ENCODE results near the gene SLC35A1. TPM values are rescaled to one million over a fixed set of nuclear protein-coding genes. Genes with fewer than 3 reads are reported as not detected.

Gene SLC35A1
- total and polyA plus RNA-seq, 2 of the 4 experiments (the other 2 are of a cell fraction): 9.7 to 12.4 TPM

- H4K20me1 ChIP-seq (ENCODE audit: insufficient read depth, low read length): no peaks in the 10 kb centered on the region; the same call in 1 of the 2 replicates
- no peaks in the 10 kb centered on the region; a peak in 1 of 4 replicates for H3K79me1 ChIP-seq (ENCODE audit: low read depth in 1 of 2, low read length in 2 of 2)
- no peak for TF ChIP-seq RAD21 (IDR thresholded peaks at IDR 0.05; ENCODE audit: low read length)
- TF ChIP-seq NFE2L2 (IDR thresholded peaks at IDR 0.05; ENCODE audit: low read depth, low read length): no peak
- no peak for TF ChIP-seq MAFK (IDR thresholded peaks at IDR 0.05; ENCODE audit: low read depth, low read length)
- TF ChIP-seq CTCF (conservative IDR thresholded peaks at IDR 0.05; ENCODE audit: low read depth, low read length): no peak
- no peak for TF ChIP-seq ELK1 (IDR thresholded peaks at IDR 0.05; ENCODE audit: borderline replicate concordance, low read depth, low read length)
- TF ChIP-seq USF2 (IDR thresholded peaks at IDR 0.05; ENCODE audit: low read depth, low read length): no peak
- TF ChIP-seq FOS (IDR thresholded peaks at IDR 0.05; ENCODE audit: low read depth, low read length): no peak
- no peak for TF ChIP-seq CHD1 (IDR thresholded peaks at IDR 0.05; ENCODE audit: low read depth, low read length)
- no peak for TF ChIP-seq SMC3 (IDR thresholded peaks at IDR 0.05; ENCODE audit: low read depth, low read length)
- no peak for TF ChIP-seq RCOR1 (IDR thresholded peaks at IDR 0.05; ENCODE audit: insufficient replicate concordance, low read length)
- TF ChIP-seq RFX5 (IDR thresholded peaks at IDR 0.05; ENCODE audit: low read depth, low read length): no peak
- no peak for TF ChIP-seq BHLHE40 (IDR thresholded peaks at IDR 0.05; ENCODE audit: low read depth, low read length)
- no peak for TF ChIP-seq CEBPB (IDR thresholded peaks at IDR 0.05; ENCODE audit: low read depth, low read length)
- no peak for TF ChIP-seq POLR2A (IDR thresholded peaks at IDR 0.05; ENCODE audit: low read depth, low read length)
- no peak for TF ChIP-seq MXI1 (IDR thresholded peaks at IDR 0.05; ENCODE audit: borderline replicate concordance, low read depth, low read length)
- TF ChIP-seq MAZ (IDR thresholded peaks at IDR 0.05; ENCODE audit: borderline replicate concordance, low read depth, low read length): no peak
- H4K91ac ChIP-seq (ENCODE audit: insufficient read depth, low read depth, low read length): no peak overlapping the region
- ChIA-PET CTCF (no interaction called here), POLR2A (ENCODE audit: unreplicated experiment) (no interaction called here)
- ATAC-seq (ENCODE audit: low read depth) (no peak), DNase-seq (no peak)
- no peak overlapping the region for H3K14ac ChIP-seq (replicated peaks; ENCODE audit: low read depth, low read length)
- H2BK120ac ChIP-seq (ENCODE audit: low read depth, low read length): no peak overlapping the region
- no peaks in the 10 kb centered on the region for H3K9me1 ChIP-seq (ENCODE audit: insufficient read depth, low read length)
- H3K23ac ChIP-seq (ENCODE audit: low read depth, low read length): no peak overlapping the region
- in situ Hi-C loops (cut with MboI; ENCODE audit: low sequenced_read_pairs): no loop called here
- H3K27me3 ChIP-seq (ENCODE audit: control insufficient read depth, insufficient read depth, low read length): no peaks in the 10 kb centered on the region
- no peak overlapping the region for H2AFZ ChIP-seq (replicated peaks; ENCODE audit: low read length, poor library complexity)
- H3K9ac ChIP-seq (ENCODE audit: low read depth, low read length): no peak overlapping the region
- H2BK5ac ChIP-seq (ENCODE audit: low read depth, low read length, poor library complexity, severe bottlenecking): no peak overlapping the region
- H4K8ac ChIP-seq (ENCODE audit: low read depth in 2 of 2, low read length in 2 of 2): no peak overlapping the region
- no peak overlapping the region for H2AK9ac ChIP-seq (replicated peaks; ENCODE audit: low read depth, low read length, poor library complexity)
- H3K4ac ChIP-seq (ENCODE audit: low read depth, low read length): no peak overlapping the region
- H3K36me3 ChIP-seq (ENCODE audit: control insufficient read depth, insufficient read depth, low read length): peaks cover 52% of the 10 kb centered on the region
- no peak overlapping the region for H2BK15ac ChIP-seq (ENCODE audit: low read depth, low read length)
- no peak overlapping the region for H3K56ac ChIP-seq (ENCODE audit: extremely low read depth, insufficient read depth, low read length)
- no TSS peak for BruUV-seq (replicated peaks)
- no peak overlapping the region for H3K18ac ChIP-seq (ENCODE audit: low read depth, low read length)
- H2AK5ac ChIP-seq (ENCODE audit: low read depth, low read length): no peak overlapping the region
- H3K4me2 ChIP-seq (ENCODE audit: low read depth, low read length): no peak overlapping the region
- intact Hi-C loops (cut with micrococcal nuclease): loop anchor here (5.0 kb wide), 1 partner anchor 32 kb away; no protein-coding TSS in a partner anchor
- no peaks in the 10 kb centered on the region for H3K9me3 ChIP-seq (ENCODE audit: control insufficient read depth, insufficient read depth, low read length)
- H3K27ac ChIP-seq (ENCODE audit: insufficient read depth, low read length): no peak overlapping the region
- dilution Hi-C loops (cut with HindIII; ENCODE audit: low sequenced_read_pairs, unreplicated experiment): no loop called here
- no peak overlapping the region for H3K4me3 ChIP-seq (ENCODE audit: insufficient read depth, low read depth, low read length)
- no peak overlapping the region for H2BK20ac ChIP-seq (ENCODE audit: low read depth, low read length)
- no peak overlapping the region for H4K5ac ChIP-seq (ENCODE audit: low read depth, low read length)
- WGBS, 2 experiments (ENCODE audit: extremely low coverage in 2 of 2, insufficient read length in 1 of 2): no CpG with 5 or more reads among the region's 2 CpGs
- H3K4me1 ChIP-seq (ENCODE audit: control insufficient read depth, insufficient read depth, low read length): no peaks in the 10 kb centered on the region
Observed at GRCh38 chr6:87514831-87515230, 42.1 kb downstream of the SLC35A1 start.

Measured in IMR-90 (cell line).